T-cell (primary cell): Measurements from ENCODE around the gene SNX21. TPM values are rescaled to one million over a fixed set of nuclear protein-coding genes. Genes with fewer than 3 reads are reported as not detected.

Source experiments
- ATAC-seq, 4 experiments: fragments of 200-7000 bp in 3 of 4; fragments of 150-1000 bp in 1 of 4; cut with Tn5 transposase; replicated peaks in 1 of 4; 1 replicate in 3 of 4; 2 replicates in 1 of 4; pipeline ENCODE4 v1.10.0; 2021; ENCODE audit warnings: moderate library complexity in 3 of 4, mild to moderate bottlenecking in 2 of 4, moderate number of reproducible peaks in 1 of 4
- CTCF ChIA-PET, 2 donors: fragments of 300-600 bp; sonication (Branson Sonifier 250); formaldehyde crosslinking; loops; one replicate each; lab custom pipeline; 2022; ENCODE audit warnings: antibody characterized with exemption in 2 of 2; lab: Charles Lee
- POLR2A ChIA-PET, 2 donors: fragments of 300-600 bp; sonication (Branson Sonifier 250); formaldehyde crosslinking; loops; one replicate each; lab custom pipeline; 2022; ENCODE audit warnings: antibody characterized with exemption in 2 of 2; lab: Charles Lee
- DNase-seq, 35 experiments: peaks; one replicate each; pipeline versions ENCODE4 v3.0.0 to v3.0.0-alpha.2; 2013 to 2023
- H3K27ac ChIP-seq: one replicate; pipeline ENCODE4 v1.5.1; 2013; ENCODE audit warnings: low read length
- H3K27me3 ChIP-seq, 2 experiments: replicated peaks in 1 of 2; 1 replicate in 1 of 2; 2 replicates in 1 of 2; pipeline versions ENCODE4 v1.6.1 to v1.7.0; 2013; ENCODE audit warnings: low read length in 1 of 2, mixed read lengths in 1 of 2; ENCODE audit not compliant: control insufficient read depth in 2 of 2, insufficient read depth in 2 of 2; ENCODE audit errors: extremely low read depth in 1 of 2
- H3K36me3 ChIP-seq, 2 donors: 1 replicate in 1 of 2; 2 replicates in 1 of 2; pipeline versions ENCODE4 v1.6.1 to v1.7.0; 2013; ENCODE audit warnings: low read length in 1 of 2; ENCODE audit not compliant: control insufficient read depth in 2 of 2, insufficient read depth in 1 of 2; ENCODE audit errors: extremely low read depth in 1 of 2
- H3K4me1 ChIP-seq, 2 experiments: 1 replicate in 1 of 2; 2 replicates in 1 of 2; pipeline versions ENCODE4 v1.6.1 to v1.7.0; 2013; ENCODE audit warnings: low read length in 2 of 2, mixed read lengths in 1 of 2; ENCODE audit not compliant: insufficient read depth in 2 of 2, control insufficient read depth in 1 of 2; ENCODE audit errors: extremely low read depth in 1 of 2
- H3K4me3 ChIP-seq, 2 donors: 1 replicate in 1 of 2; 2 replicates in 1 of 2; pipeline versions ENCODE4 v1.5.1 to v1.7.0; 2013; ENCODE audit warnings: mild to moderate bottlenecking in 2 of 2, low read length in 1 of 2, moderate library complexity in 1 of 2; ENCODE audit not compliant: control insufficient read depth in 1 of 2; ENCODE audit errors: extremely low read depth in 1 of 2
- H3K9me3 ChIP-seq: 2 replicates; pipeline ENCODE4 v1.7.0; 2013
- H3K27ac Mint-ChIP-seq, 2 donors: one replicate each; pipeline ENCODE4 v1.8.0; 2020 to 2021; ENCODE audit warnings: mild to moderate bottlenecking in 2 of 2, mixed read lengths in 2 of 2
- H3K27me3 Mint-ChIP-seq, 2 donors: one replicate each; pipeline ENCODE4 v1.8.0; 2021 to 2022; ENCODE audit warnings: mixed read lengths in 2 of 2
- H3K36me3 Mint-ChIP-seq: one replicate; pipeline ENCODE4 v1.8.0; 2021; ENCODE audit warnings: mixed read lengths
- H3K4me1 Mint-ChIP-seq, 3 donors: one replicate each; pipeline ENCODE4 v1.8.0; 2020 to 2022; ENCODE audit warnings: mixed read lengths in 3 of 3, mild to moderate bottlenecking in 1 of 3
- H3K4me3 Mint-ChIP-seq, 3 donors: one replicate each; pipeline ENCODE4 v1.8.0; 2020 to 2022; ENCODE audit warnings: mild to moderate bottlenecking in 3 of 3, mixed read lengths in 3 of 3, moderate library complexity in 3 of 3
- H3K9me3 Mint-ChIP-seq, 3 donors: one replicate each; pipeline ENCODE4 v1.8.0; 2020 to 2022; ENCODE audit warnings: mixed read lengths in 3 of 3
- WGBS: methylation state at CpG from one replicate; pipeline ENCODE4 v1.1.5; 2013; ENCODE audit warnings: missing lambda C conversion rate; ENCODE audit not compliant: insufficient coverage; 5-methylcytosine and 5-hydroxymethylcytosine counted together
- total RNA-seq, 35 experiments: library from RNA in 6 of 35; stranded (reverse) in 6 of 35; fragments of 120-200 nt in 1 of 35; gene quantifications; one replicate each; pipeline versions ENCODE4 v1.2.1 to v1.2.4 and lab custom pipeline; 2013 to 2026

Gene SNX21
- total RNA-seq, 5 donors from 2014 or later (not counting 1 experiment from before 2014, with no cell fraction given) = 1.1 to 3.5 (median 2.1) TPM

GRCh38 chr20:45819466-45819865 lies 14.1 kb upstream of the SNX21 start:
- Histone ChIP-seq H3K9me3 (no peaks in the 10 kb centered on the region), H3K27ac (no peak overlapping the region), H3K36me3 (no peaks in the 10 kb centered on the region), H3K4me1 (peaks cover 0 to 20% of the 10 kb centered on the region in 2 experiments), H3K27me3 (peaks cover 0 to 22% of the 10 kb centered on the region in 2 experiments), H3K4me3 (no peak overlapping the region)
- DNase-seq (no peak), ATAC-seq (no peak)
- CTCF ChIA-PET = interaction anchor here in 1 of 2 donors (1.5 kb wide), 1 partner anchor 20 kb away, joined by 3 read pairs; no protein-coding TSS in a partner anchor
- peaks cover 23 to 27% of the 10 kb centered on the region in 2 donors for H3K27me3 Mint-ChIP-seq
- H3K9me3 Mint-ChIP-seq = no peaks in the 10 kb centered on the region
- POLR2A ChIA-PET = interaction anchor here (0.6 to 0.7 kb wide), 2 partner anchors 131 to 409 kb away, joined by 3 to 5 read pairs; no protein-coding TSS in a partner anchor
- no peak overlapping the region for H3K4me3 Mint-ChIP-seq
- no peaks in the 10 kb centered on the region for H3K36me3 Mint-ChIP-seq
- peaks cover 9 to 15% (median 10%) of the 10 kb centered on the region in 3 donors for H3K4me1 Mint-ChIP-seq
- no peak overlapping the region for H3K27ac Mint-ChIP-seq
- WGBS = no CpG with 5 or more reads among the region's 4 CpGs

DNA sequence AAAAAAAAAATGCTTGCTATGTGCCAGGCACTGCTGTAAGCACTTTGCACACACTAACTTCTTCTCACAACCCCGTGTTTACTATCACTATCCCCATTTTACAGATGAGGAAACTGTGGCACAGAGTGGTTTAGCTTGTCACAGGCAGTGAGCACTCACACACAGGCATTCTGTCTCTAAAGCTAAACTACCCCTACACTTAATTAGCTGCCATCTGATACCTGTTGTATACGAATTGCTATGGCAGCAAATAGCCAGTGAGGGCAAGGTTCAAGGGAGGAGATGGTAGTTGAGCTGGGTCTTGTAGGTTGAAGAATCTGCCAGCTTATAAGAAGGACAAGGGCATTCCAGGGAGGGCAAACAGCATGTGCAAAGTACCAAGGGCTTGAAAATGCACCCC lies 11.7 kb upstream of the SNX21 start:
- H3K27ac ChIP-seq = no peak overlapping the region
- no peaks in the 10 kb centered on the region for H3K36me3 ChIP-seq
- 50% methylated on average over 1 of the region's 2 CpGs for WGBS
- peaks cover 0 to 21% of the 10 kb centered on the region in 2 experiments for H3K4me1 ChIP-seq
- H3K9me3 ChIP-seq = no peaks in the 10 kb centered on the region
- ATAC-seq (no peak), DNase-seq (no peak)
- H3K36me3 Mint-ChIP-seq = no peaks in the 10 kb centered on the region
- no peak overlapping the region for H3K27ac Mint-ChIP-seq
- no peak overlapping the region for H3K4me3 Mint-ChIP-seq
- CTCF ChIA-PET = interaction anchor here in 1 of 2 donors (0.5 kb wide), 1 partner anchor 36 kb away, joined by 4 read pairs; no protein-coding TSS in a partner anchor
- no peaks in the 10 kb centered on the region for H3K9me3 Mint-ChIP-seq
- no peak overlapping the region for H3K4me3 ChIP-seq
- peaks cover 13 to 18% (median 15%) of the 10 kb centered on the region in 3 donors for H3K4me1 Mint-ChIP-seq
- H3K27me3 Mint-ChIP-seq = peaks cover 26 to 27% of the 10 kb centered on the region in 2 donors
- H3K27me3 ChIP-seq = peaks cover 0 to 30% of the 10 kb centered on the region in 2 experiments
- POLR2A ChIA-PET = interaction anchor here in 1 of 2 donors (0.7 kb wide), 1 partner anchor 356 kb away, joined by 4 read pairs; no protein-coding TSS in a partner anchor

- ATAC-seq = peak in 2 of 4 experiments; percentile 9 to 54
- H3K27me3 Mint-ChIP-seq = peaks cover 26 to 27% of the 10 kb centered on the region in 2 donors
These were observed 10.7 kb upstream of the SNX21 start for GRCh38 chr20:45822857-45823256.

GRCh38 chr20:45823949-45824835 lies 9.4 kb upstream of the SNX21 start:
- Mint-ChIP-seq H3K9me3 (no peaks in the 10 kb centered on the region), H3K36me3 (no peaks in the 10 kb centered on the region), H3K27me3 (peaks cover 23 to 26% of the 10 kb centered on the region in 2 donors), H3K4me3 (peak overlapping the region; percentile 68 to 81 (median 76)), H3K4me1 (peaks cover 13 to 18% (median 15%) of the 10 kb centered on the region in 3 donors), H3K27ac (peak overlapping the region in 1 of 2 donors; percentile 73)
- ChIA-PET POLR2A (interaction anchor here (0.5 kb wide), 2 partner anchors 151 to 460 kb away, joined by 3 to 4 read pairs; no protein-coding TSS in a partner anchor), CTCF (interaction anchor here (0.7 to 0.8 kb wide), 2 partner anchors 145 to 199 kb away, joined by 3 read pairs; no protein-coding TSS in a partner anchor)
- Histone ChIP-seq H3K27ac (no peak overlapping the region), H3K4me3 (peak overlapping the region; percentile 43 to 66), H3K36me3 (no peaks in the 10 kb centered on the region), H3K27me3 (peaks cover 0 to 42% of the 10 kb centered on the region in 2 experiments), H3K4me1 (peaks cover 0 to 21% of the 10 kb centered on the region in 2 experiments), H3K9me3 (no peaks in the 10 kb centered on the region)
- ATAC-seq = peak; percentile 71 to 81 (median 80)
- peak in 33 of 35 experiments; percentile 8 to 63 (median 31) for DNase-seq
- 22% methylated on average over 53 of the region's 57 CpGs for WGBS

More at GRCh38 chr20:45822857-45823256, 10.7 kb upstream of the SNX21 start:
- H3K4me1 ChIP-seq = peaks cover 0 to 21% of the 10 kb centered on the region in 2 experiments
- peak in 4 of 35 experiments; percentile 1 to 15 (median 12) for DNase-seq
- no peak overlapping the region for H3K27ac ChIP-seq
- Mint-ChIP-seq H3K9me3 (no peaks in the 10 kb centered on the region), H3K36me3 (no peaks in the 10 kb centered on the region), H3K4me3 (peak overlapping the region in 1 of 3 donors; percentile 81), H3K27ac (no peak overlapping the region), H3K4me1 (peaks cover 13 to 18% (median 15%) of the 10 kb centered on the region in 3 donors)
- ChIA-PET CTCF (interaction anchor here in 1 of 2 donors (0.6 kb wide), 1 partner anchor 948 kb away, joined by 3 read pairs; no protein-coding TSS in a partner anchor), POLR2A (interaction anchor here in 1 of 2 donors (0.5 kb wide), 1 partner anchor 58 kb away, joined by 3 read pairs; the partner anchor contains the start of gene ZSWIM1)
- no peaks in the 10 kb centered on the region for H3K9me3 ChIP-seq
- H3K27me3 ChIP-seq = peaks cover 0 to 36% of the 10 kb centered on the region in 2 experiments
- no peaks in the 10 kb centered on the region for H3K36me3 ChIP-seq
- no peak overlapping the region for H3K4me3 ChIP-seq
- WGBS = 29% methylated on average over 24 of the region's 24 CpGs

DNA sequence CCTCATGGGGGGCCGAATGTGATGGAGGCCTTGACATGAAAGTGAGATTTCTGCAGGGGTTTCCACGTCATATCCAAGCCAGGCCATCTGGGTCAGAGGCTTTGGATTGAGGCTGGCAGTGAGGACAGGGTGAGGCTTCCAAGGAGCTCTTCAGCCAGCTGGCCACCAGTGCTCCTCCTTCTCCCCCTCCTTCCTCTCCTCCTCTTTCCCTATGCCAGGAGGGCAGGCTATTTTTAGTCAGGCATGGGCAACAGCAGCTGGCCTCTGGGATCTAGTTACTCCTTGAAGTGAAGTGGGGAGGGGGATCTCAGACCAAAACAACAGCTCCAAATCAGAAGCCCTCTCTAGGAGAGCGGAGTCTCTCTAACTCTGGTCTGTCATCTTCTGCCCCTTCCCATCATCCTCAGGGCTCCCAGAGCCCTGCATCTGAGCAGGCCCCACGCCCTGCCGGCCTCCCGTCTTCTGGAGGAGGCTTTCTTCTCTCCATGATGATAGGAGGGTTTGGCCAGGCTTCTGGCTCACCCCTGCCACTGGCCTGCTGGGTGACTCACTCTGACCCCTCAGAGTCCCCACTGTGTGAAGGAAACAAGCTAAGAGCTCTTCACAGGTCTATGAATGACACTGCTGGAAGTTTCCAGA lies 7.1 kb upstream of the SNX21 start:
- Histone ChIP-seq H3K27me3 (peaks cover 0 to 42% of the 10 kb centered on the region in 2 experiments), H3K36me3 (no peaks in the 10 kb centered on the region), H3K27ac (no peak overlapping the region), H3K4me3 (no peak overlapping the region), H3K9me3 (no peaks in the 10 kb centered on the region), H3K4me1 (peaks cover 0 to 21% of the 10 kb centered on the region in 2 experiments)
- WGBS = 100% methylated on average over 1 of the region's 6 CpGs
- no peak for DNase-seq
- Mint-ChIP-seq H3K4me1 (peaks cover 13 to 18% (median 15%) of the 10 kb centered on the region in 3 donors), H3K27ac (no peak overlapping the region), H3K36me3 (no peaks in the 10 kb centered on the region), H3K9me3 (no peaks in the 10 kb centered on the region), H3K4me3 (no peak overlapping the region), H3K27me3 (peaks cover 19 to 25% of the 10 kb centered on the region in 2 donors)
- ChIA-PET CTCF (no interaction called here), POLR2A (no interaction called here)
- ATAC-seq = no peak
